Measurements from ENCODE around the gene ZNF716.
"Not testable (repeated sequence)": the region's sequence is repeated elsewhere in the genome, so short reads cannot be mapped to it uniquely, and the experiment has no call there.

The ZNF716 gene

DNA sequence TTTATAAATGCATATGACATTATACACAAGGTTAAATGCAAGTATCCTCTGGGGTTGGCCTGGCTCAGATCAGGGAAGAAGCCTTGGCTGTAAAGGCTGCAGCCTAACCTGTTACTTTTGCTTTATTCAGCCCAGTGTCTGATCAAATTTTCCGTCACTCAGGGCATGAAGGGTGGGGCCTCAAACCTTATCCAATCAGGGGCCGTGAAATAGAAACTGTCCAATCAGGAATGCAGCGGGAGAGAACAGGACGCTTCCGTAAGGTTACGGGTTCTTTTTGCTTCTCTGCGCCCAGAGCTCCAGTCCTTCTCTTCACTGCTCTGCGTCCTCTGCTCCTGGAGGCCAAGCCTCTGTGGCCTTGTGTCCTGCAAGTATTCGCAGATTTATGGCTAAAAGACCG, at the start of gene ZNF716:
Gene ZNF716 (plus strand): TSS at position 274 of the 400 bp plus-strand sequence. CDS start 112 bp downstream, at position 386.
- DNase-seq, result no peak

DNA sequence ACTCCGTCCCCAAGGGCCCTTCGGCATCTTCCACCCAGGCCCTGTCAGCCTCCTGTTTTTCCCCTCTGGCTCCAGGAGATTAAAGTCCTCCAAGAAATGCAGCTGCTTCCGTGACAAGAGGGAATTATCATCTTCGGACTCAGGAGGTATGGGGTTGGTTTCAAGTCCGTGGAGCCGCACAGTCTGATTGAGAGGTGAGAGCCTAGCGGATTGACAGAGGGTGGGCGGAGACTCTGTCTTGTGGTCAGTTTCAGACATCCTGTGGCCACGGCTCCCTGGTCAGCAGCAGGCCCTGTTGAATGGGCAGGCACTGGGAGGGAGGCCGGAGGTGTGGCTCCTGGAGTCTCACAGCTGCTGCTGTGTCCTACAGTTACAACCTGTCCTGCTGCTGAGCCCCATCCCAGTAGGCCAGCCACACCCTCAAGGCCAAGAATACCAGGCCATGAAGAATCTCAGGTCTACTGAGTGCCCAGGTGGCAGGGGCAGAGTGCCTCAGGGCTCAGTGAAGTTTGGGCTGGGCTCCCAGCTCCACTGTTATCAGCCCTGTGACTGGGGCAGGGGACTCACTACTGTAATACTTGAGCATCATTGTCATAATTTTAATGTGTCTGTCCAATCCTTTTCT, 49.3 kb upstream of the ZNF716 start:
- no peak for DNase-seq

DNA sequence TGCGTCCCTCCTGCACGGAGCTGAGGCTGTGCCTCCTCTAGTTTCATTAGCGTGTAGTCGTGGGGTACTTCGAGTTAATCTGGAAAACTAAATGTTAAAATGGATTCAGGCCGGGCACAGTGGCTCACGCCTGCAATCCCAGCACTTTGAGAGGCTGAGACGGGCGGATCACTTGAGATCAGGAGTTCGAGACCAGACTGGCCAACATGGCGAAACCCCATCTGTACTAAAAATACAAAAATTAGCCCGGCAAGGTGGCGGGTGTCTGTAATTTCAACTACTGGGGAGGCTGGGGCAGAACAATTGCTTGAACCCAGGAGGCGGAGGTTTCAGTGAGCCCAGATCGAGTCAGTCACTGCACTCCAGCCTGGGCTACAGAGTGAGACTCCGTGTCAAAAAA, 46.9 kb upstream of the ZNF716 start:
- DNase-seq, result not testable (repeated sequence)

DNA sequence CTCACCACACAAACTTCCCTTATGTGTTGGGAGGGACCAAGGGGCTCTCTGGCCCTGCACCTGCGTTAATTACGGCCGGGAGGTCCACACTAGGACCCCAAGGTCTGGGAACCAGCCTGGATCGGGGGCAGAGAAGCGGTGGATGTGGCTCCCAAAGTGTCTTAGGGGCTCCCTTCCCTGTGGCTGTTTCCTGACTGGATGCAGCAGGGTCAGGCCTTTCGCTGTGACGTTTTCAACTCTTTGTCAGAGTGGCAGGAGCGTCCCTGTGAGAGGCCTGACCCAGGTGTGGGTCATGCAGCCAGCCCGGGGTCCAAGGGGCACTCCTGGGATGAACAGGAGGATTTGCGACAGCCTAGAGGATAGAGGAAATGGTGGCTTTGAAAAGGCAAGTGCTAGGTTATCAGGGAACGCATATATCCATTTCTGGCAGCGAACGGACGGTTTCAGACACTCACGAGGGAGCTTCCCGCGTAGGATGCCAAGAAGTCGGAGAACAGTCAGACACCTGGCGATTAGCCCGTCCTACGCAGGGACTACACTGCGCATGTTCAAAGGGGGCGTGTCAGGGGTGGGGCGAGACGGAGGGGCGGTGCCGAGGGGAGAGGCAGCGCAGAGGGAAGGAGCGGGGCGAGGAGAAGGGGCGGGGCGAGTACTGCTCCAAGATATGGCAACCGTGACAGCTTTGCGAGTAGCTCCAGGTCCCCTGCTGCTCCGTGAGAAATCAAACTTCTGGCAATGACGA, 46.2 kb upstream of the ZNF716 start:
- no peak for DNase-seq

DNA sequence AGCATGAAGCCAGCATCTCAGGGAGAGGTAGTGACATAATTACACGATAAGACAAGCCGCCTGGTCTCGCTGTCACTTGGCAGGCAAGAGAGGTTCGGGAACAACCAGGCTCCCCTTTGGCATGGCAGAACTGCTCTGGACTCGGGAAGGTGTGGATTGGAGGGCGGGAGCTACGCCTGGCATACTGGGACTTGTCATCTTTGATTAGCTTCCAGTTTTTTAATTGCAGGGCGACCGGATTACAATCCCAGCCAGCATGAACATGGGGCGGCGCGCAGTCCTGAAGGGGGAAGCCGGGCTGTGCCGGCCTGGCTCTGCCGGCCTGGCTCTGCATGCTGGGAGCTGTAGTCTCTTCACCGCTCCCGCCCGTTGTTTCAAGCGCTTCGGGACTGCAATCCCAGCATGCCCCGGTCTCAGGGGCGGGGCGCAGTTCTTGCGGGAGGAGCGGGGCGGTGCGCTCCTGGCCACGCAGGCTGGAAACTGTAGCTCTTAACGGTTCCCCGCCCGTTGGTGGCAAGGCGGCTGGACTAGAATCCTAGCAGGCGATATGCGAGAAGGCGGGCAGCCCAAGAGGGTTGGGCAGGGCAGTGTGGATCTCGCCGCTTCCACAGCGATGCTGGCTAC, 45.5 kb upstream of the ZNF716 start:
- DNase-seq, result no peak

DNA sequence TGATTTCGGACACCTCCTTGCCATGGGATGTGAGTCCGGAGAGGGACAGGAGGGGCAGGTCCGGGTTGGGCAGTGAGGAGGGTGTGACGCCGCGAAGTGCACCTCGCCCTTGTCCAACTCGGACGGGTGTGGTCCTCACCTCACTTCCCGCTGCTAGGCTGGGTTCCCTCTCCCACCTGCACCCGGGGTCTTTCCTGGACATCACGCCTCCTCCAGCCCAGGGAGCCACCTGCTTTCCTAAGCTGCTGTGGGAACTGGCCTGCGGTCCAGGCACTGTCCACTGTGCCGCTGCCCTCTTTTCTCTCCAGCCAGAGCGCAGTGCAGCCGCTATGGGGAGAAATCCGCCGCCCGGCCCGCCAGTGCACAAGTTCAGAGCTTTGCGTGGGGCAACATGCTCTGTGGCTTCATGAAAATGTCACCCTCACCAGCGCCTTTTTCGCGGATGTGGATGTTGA, 45.0 kb upstream of the ZNF716 start:
- DNase-seq, result no peak

DNA sequence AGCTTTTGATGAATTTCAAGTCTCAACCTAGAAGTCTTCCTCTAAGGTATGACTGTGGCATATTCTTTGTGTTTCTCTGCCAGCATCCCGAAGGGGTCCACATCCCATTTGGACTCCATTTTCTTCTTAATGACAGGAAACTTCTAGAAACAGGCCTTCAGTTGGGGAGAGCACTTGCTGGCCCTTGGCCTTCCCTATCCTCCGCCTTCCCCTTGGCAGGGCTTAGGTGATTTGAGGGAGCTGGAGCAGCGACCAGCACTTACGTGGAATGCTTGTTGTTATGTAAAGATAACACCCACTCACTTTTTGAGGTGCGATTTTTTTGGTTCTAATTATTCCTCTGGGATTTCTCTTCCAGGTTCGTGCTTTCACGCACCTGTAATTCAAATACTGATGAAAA, 42.9 kb upstream of the ZNF716 start:
- no peak for DNase-seq

DNA sequence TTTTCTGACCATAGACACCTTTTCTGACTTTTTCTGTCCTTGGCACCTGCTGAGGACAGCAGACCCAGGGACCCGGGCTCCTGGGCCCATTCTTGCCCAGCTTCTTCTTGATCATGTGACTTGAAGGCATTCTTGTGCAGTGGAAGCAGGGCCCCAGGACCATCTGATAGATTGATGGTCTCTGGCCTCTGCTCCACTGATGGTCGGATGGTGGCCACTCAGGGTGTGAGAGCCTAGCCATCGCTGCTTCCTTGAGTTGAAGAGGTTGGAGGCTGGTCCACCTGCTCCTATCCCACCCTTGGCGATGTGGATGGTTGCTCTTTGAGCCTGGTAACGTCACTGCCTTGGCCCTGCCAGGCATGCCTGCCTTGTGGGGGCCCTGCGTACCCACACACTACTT, 37.8 kb upstream of the ZNF716 start:
- DNase-seq, result no peak

DNA sequence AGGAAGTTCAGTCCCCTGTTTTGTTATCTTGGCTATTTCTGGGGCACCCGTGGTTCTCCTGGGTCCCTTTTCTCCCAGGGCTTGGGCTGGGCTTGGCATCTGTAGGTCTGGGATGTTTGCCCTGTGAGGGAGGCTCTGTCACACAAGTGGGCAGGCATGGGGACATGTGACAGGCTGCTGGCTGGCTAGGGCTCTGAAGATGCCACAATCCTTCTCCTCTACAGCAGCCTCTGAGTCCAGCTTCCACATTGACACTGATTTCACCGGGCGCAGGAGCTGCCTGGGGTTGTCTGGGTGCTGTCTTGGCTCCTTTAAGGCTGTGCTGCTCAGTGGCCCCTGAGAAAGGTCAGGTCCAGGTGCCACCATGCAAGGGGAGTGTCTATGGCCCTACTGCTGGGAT, 37.4 kb upstream of the ZNF716 start:
- no peak for DNase-seq

DNA sequence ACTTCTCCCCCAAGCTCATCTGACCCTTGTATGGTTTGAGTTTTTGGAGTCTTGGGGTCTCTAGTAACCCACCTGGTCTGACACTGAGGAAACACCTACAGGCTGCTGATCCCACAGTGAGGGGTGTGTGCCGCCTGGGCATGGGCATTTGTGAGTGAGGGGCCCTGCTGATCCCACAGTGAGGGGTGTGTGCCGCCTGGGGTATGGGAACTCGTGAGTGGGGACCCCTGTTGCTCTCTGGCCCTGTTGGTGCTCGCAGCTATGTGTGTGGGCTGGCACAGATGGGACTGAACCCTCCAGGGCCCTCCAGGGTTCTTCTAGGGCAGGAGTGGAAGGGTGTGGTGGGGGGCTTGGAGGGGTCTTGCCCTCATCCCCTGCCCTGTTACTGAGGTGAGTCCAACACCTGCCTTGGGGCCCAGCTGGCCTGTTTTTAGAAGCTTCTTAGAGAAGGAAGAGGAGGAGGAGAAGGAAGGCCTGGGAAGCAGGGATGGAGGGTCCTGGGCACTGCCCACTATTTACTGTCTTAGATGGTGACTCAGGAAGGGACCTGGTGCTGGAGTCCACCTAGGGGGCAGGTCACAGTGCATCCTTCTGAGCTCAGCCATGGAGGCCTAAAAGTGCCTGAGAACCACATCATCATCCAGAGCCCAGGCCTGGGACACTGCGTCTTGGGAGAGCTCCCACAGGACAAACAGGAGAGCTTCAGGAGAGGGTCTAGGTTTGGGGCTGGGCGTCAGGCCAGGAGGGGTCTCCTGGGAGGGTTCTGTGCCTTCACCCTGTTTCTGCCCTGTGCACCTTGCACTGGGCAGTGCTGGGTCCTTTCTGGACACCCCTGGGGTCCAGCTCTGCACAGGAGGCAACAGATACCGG, 36.2 kb upstream of the ZNF716 start:
- no peak for DNase-seq

DNA sequence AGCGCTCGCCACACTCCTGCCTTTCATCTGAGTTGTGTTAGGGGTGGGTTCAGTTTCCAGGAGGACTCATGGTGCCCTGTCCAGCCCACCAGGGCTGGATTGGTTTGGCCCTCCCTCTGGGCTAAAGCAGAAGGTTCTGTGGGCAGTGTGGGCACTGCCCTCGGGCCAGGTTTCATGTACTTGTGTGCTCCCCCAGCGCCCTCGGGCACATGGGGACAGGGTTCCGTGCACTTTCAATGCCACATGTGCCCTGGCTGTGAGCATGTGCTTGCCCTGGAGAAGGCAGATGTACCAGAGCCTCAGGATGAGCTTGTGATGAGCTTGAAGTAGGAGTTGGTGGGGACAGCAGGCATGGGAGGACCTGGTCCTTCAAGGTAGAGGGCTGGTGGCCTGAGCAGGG, 35.6 kb upstream of the ZNF716 start:
- DNase-seq, result no peak

DNA sequence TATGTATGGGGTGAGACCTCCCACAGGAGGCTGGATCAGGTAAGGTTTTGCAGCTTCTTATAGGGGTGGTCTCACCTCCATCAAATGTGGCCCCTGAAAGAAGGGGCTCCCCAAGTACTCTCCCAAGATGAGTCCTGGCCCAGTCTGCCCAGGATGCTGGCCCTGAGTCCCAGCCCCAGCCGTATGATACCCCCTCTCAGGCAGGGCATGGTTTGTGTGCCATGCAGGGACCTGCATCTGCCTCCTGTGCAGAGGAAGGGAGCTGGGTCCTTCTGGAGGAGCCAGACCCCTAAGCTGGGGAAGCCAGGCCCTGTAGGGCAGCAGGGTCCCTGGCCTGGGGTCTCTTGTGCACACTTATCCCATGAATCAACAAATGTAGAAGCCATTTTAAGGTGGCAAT, 35.1 kb upstream of the ZNF716 start:
- DNase-seq, result no peak

DNA sequence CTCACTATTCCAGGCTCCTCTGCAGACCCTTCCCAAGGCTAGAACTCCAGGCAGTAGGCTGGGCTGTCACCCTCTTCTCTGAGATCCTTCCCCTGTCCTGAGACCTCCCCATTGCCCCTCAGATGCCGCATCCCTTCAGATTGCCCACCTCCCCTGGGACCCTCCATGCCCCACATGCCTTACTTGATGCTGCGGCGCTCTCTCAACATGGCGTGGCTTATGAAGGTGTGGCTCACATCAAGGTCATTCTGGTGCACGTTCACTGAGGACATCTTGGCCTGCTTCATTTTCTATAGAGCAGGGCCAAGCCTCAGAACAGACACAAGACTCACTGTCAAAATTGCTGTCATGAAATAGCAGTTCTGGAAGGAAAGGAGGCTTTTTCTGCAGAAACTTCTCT, 34.7 kb upstream of the ZNF716 start:
- DNase-seq, result no peak

DNA sequence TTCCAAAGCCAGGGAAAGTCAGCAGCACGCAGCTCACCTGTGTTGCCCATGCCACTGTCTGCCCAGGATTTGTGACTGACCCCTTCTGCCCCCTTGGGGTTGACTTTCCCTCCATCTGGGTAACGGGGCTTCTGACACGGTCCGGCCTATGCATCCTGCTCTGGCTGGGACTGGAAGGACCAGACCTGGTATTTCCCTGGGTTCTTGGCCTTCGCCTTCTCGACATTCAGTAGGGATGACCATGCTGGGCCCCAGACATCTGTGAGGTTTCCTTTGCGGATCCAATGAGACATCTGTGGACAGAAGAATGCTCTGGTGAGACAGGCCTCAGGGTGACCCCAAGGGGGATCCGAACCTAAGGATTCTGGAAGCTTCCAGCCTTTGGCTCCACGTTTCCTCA, 34.2 kb upstream of the ZNF716 start:
- no peak for DNase-seq

DNA sequence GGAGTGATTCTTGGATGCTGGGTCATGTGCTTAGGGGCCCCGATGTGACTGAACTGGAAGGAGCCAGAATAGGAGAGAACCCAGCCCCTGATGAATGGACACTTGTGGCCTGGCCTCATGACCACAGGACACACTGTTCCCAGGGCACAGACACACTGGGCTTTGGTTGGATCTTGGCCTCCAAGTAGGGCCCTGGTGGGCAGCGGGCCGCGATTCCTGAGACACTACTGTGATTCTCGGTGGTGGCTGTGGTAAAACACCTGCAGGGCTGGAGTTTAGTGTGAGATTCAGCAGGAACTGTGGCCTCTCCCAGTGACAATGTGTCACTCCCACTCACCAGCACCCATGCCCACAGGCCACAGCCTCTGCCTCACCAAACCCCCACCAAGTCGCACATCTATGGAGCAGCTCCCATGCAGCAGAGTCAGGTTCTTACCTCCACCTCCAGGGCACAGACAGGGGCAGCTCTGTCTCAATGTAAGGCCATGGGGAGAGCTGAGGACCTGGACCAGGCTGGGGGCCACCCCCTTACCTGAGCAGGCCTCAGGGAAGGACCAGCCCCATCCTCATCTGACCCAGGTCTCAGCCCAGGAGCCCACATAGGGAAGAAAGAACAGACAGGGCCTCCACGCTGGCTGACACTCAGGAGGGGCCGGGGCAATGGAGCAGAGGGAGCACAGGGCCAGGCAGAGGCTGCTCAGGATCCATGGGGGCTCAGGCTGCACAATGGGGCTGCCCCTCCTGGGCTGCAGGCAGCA, 33.2 kb upstream of the ZNF716 start:
- DNase-seq, result no peak

DNA sequence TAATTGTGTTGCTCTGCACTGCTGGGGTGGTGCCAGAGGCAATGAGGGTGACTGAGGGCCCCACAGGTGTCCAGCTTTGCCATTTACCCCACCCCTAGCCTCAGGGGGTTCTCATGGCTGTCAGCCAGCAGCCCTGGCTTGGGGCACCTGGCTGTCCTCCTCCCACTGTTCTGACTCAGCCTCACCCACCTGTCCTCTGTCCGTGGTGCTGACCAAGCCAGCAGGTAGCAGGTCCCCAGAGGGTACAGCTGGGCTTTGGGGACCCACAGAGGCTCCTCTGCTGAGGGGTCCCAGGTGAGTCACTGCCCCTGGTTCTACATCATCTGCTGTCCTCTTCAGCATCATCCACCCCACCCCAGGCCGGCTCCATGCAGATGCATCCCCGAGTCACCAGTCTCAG, 32.2 kb upstream of the ZNF716 start:
- DNase-seq, result no peak

DNA sequence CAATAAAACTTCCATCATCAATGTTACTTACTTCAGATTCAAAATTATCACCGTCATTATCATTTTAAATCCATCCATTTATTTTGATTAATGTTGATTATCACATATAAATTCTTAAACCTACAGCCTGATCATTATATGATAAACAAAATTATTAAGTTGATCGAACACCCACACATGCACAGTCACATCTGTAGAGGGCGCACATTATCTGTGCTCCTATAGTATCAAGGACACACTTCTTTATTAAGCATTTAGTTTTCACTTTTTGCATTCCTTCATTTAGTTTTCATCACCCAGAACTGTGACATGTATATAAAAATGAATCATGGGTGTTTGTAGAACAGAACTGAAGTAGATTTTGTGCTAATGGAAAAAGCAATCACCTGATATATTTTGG, 26.2 kb upstream of the ZNF716 start:
- DNase-seq, result no peak

DNA sequence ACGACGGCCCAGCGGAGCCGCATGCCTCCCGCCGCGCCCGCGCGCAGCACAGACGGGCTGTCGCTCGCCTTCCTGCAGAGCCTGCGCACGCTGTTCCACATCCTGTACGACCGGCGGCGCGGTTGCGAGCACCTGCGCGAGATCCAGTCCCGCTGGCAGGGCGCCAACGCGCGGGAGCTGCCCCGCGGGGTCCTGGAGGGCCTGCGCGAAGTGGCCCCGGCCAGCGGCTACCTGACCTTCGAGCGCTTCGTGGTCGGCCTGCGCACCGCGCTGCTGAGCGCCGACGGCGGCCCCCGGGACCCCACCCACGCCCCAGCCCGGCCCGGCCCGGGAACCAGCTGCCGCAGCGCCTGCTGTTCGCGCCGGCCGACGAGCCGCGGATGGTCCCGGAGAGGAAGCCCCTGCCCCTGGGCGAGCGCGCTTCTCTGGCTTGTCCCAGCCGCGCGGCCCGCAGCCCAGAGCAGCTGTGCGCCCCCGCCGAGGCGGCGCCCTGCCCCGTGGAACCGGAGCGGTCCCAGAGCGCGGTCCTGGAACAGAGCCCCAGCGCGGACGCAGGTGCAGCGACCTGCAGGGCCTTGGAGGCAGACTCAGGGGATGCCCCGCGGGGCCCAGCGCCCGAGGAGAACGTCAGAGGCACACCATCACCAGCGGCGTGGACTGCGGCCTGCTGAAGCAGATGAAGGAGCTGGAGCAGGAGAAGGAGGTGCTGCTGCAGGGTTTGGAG, 25.3 kb upstream of the ZNF716 start:
- DNase-seq, result no peak

DNA sequence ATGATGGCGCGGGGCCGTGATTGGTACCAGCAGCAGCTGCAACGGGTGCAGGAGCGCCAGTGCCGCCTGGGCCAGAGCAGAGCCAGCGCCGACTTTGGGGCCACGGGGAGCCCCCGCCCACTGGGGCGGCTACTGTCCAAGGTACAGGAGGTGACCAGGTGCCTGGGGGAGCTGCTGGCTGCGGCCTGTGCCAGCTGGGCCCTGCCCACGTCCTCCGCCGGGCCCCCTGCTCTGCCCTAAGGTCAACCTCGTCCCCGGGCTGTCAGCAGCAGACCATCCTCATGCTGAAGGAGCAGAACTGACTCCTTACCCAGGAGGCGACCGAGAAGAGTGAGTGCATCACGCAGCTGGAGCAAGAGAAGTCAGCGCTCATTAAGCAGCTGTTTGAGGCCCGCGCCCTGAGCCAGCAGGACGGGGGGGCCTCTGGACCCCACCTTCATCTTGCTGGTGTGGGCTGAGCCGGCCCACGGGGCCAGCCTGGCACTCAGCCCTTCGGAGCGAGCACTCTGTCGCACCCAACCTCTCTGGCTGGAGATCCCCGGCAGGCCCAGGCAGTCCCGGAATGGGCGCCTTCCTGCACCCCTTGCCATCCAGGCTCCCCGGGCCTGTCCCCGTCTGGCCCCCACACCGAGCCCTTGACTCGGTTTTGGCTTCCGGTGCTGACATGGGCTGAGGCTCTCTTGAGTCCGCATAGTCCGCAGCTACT, 24.6 kb upstream of the ZNF716 start:
- no peak for DNase-seq

DNA sequence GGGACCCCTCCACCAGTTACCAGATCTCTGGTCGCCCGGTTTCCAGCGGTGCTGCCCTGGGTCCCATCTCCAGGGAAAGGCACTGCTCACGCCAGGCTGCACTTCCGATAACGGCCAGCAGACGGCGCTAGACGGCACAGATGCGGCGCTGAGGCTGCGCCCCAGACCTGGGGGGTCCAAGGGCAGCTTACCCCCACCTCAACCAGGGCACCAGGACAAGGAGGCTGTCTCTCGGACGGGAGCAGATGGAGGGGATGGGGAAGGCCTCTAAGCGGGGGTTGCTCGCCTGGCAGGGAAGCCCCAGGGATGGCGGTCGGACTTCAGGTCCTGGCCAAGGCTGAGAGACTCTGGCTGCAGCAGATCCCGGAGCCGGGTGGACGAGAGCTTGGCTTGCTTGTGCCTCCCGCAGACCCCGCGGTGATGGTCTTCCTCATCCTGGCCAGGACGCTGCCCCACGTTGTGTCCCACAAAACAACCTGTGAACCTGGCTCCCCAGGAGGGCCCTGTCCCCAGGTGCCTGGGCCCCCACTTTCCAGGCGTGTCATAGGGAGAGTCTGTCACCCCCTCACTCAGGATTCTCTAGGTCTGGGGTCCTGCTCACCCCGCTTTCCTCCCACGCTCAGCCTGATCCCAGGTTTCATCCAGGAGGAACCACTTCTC, 23.9 kb upstream of the ZNF716 start:
- no peak for DNase-seq

DNA sequence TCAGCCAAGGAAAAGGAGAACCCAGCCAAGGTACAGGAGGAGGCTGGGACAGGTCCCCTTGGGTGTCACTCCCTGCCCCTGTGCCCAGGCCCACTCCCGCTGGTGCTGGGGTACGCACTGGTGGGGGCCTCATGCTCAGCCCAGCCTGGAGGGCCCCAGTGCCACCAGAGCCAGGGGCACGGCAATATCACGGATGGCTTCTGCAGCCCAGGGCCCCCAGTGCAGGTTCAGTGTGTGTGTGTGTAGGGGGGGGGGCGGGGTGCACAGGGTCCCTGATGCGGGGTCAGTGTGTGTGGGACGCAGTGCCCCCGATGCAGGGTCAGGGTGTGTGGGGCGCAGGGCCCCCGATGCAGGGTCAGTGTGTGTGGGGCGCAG, 23.4 kb upstream of the ZNF716 start:
- no peak for DNase-seq

Measured in fibroblast of upper back skin (primary cell).